GM23338 (cell line): Measurements from ENCODE around the gene KRT24. TPM values are rescaled to one million over a fixed set of nuclear protein-coding genes. Genes with fewer than 3 reads are reported as not detected.

ENCODE experiments used
- CREB1 ChIP-seq: fragments of 250-450 bp; sonication (Bioruptor Pico); IDR thresholded peaks from 2 replicates; pipeline ENCODE4 v1.5.0; 2020; ENCODE audit warnings: low read depth, mild to moderate bottlenecking, moderate library complexity
- ETS1 ChIP-seq: IDR thresholded peaks from 2 replicates; pipeline ENCODE4 v1.6.1; 2016; ENCODE audit warnings: antibody characterized with exemption
- EZH2 ChIP-seq: fragments of 200-600 bp; sonication (generic); IDR thresholded peaks from one replicate; pipeline ENCODE4 v1.8.0; 2017; ENCODE audit warnings: antibody characterized with exemption, mild to moderate bottlenecking, low read depth; ENCODE audit not compliant: unreplicated experiment
- EZH2phosphoT487 ChIP-seq: fragments of 200-600 bp; sonication (generic); IDR thresholded peaks from one replicate; pipeline ENCODE4 v1.8.1; 2018; ENCODE audit warnings: antibody characterized with exemption; ENCODE audit not compliant: unreplicated experiment
- JUNB ChIP-seq: IDR thresholded peaks from one replicate; pipeline ENCODE4 v1.6.1; 2016; ENCODE audit warnings: antibody characterized with exemption; ENCODE audit not compliant: unreplicated experiment
- NANOG ChIP-seq: IDR thresholded peaks from 2 replicates; pipeline ENCODE4 v1.6.1; 2016; ENCODE audit warnings: antibody characterized with exemption, borderline replicate concordance
- POLR2AphosphoS5 ChIP-seq: IDR thresholded peaks from 2 replicates; pipeline ENCODE4 v1.6.1; 2016; ENCODE audit warnings: antibody characterized with exemption, low read depth
- STAT1 ChIP-seq: IDR thresholded peaks from one replicate; pipeline ENCODE4 v1.6.1; 2016; ENCODE audit warnings: antibody characterized with exemption; ENCODE audit not compliant: unreplicated experiment
- ZNF114 ChIP-seq: fragments of 250-450 bp; sonication (Bioruptor Pico); IDR thresholded peaks from 2 replicates; pipeline ENCODE4 v1.5.0; 2020; ENCODE audit warnings: mild to moderate bottlenecking, moderate library complexity
- ZNF331 ChIP-seq: fragments of 250-450 bp; sonication (Bioruptor Pico); IDR thresholded peaks from 2 replicates; pipeline ENCODE4 v1.5.0; 2020; ENCODE audit warnings: low read depth, mild to moderate bottlenecking, moderate library complexity
- ZNF462 ChIP-seq: fragments of 250-450 bp; sonication (Bioruptor Pico); IDR thresholded peaks from 2 replicates; pipeline ENCODE4 v1.5.0; 2020; ENCODE audit warnings: mild to moderate bottlenecking, moderate library complexity
- polyA plus RNA-seq: library from polyadenylated mRNA; unstranded; fragments of >200 nt; fragmentation: Nextera tagmentation; extraction: Ambion mirVana; gene quantifications from 2 replicates; pipeline ENCODE4 v1.2.1, GENCODE V29; 2016
- total RNA-seq: library from RNA; depleted of rRNA; stranded (reverse); fragments of >200 nt; shearing (Covaris generic); gene quantifications from 2 replicates; pipeline ENCODE4 v1.2.3, GENCODE V29; 2014
- TF ChIP-seq, protein P1 (sequence below), 2 experiments: fragments of 200-600 bp in 1 of 2; sonication (generic) in 1 of 2; conservative IDR thresholded peaks; 2 replicates each; pipeline versions ENCODE4 v1.5.1 to v1.6.1; 2016 to 2017; ENCODE audit warnings: antibody characterized with exemption in 2 of 2, low read depth in 2 of 2, mild to moderate bottlenecking in 2 of 2, moderate library complexity in 1 of 2

KRT24 gene
- total and polyA plus RNA-seq, 2 experiments from 2014 or later, result not detected

GRCh38 chr17:40724656-40725055 is 21.1 kb upstream of the KRT24 start (continued):
- TF ChIP-seq ZNF462 (CRISPR knock-in tag) (no peak), EZH2 (no peak), CREB1 (CRISPR knock-in tag) (no peak), ZNF114 (CRISPR knock-in tag) (no peak), NANOG (no peak), POLR2AphosphoS5 (no peak), EZH2phosphoT487 (no peak), STAT1 (no peak), ZNF331 (CRISPR knock-in tag) (no peak), ETS1 (no peak), JUNB (no peak)
- TF ChIP-seq, protein P1, sequence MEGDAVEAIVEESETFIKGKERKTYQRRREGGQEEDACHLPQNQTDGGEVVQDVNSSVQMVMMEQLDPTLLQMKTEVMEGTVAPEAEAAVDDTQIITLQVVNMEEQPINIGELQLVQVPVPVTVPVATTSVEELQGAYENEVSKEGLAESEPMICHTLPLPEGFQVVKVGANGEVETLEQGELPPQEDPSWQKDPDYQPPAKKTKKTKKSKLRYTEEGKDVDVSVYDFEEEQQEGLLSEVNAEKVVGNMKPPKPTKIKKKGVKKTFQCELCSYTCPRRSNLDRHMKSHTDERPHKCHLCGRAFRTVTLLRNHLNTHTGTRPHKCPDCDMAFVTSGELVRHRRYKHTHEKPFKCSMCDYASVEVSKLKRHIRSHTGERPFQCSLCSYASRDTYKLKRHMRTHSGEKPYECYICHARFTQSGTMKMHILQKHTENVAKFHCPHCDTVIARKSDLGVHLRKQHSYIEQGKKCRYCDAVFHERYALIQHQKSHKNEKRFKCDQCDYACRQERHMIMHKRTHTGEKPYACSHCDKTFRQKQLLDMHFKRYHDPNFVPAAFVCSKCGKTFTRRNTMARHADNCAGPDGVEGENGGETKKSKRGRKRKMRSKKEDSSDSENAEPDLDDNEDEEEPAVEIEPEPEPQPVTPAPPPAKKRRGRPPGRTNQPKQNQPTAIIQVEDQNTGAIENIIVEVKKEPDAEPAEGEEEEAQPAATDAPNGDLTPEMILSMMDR (conservative IDR thresholded peaks at IDR 0.05; ENCODE audit: low read depth in 2 of 2), result no peak
